Effector memory CD4-positive, alpha-beta T cell (primary cell): Measurements from ENCODE around the gene PPP2R2C.

Experiments
- DNase-seq, 3 donors: peaks; one replicate each; pipeline ENCODE4 v3.0.0-alpha.2; 2020
- H3K27ac ChIP-seq: 2 replicates; pipeline ENCODE4 v1.7.0; 2013; ENCODE audit warnings: mild to moderate bottlenecking, low read length, moderate library complexity; ENCODE audit not compliant: insufficient read depth, poor library complexity, severe bottlenecking
- H3K27me3 ChIP-seq: replicated peaks from 2 replicates; pipeline ENCODE4 v1.7.0; 2013; ENCODE audit warnings: mild to moderate bottlenecking, low read length; ENCODE audit not compliant: insufficient read depth, control insufficient read depth, poor library complexity, severe bottlenecking
- H3K36me3 ChIP-seq: 2 replicates; pipeline ENCODE4 v1.7.0; 2013; ENCODE audit warnings: mild to moderate bottlenecking, low read length, moderate library complexity; ENCODE audit not compliant: control insufficient read depth, insufficient read depth
- H3K4me1 ChIP-seq: 2 replicates; pipeline ENCODE4 v1.7.0; 2013; ENCODE audit warnings: low read length, mild to moderate bottlenecking; ENCODE audit not compliant: control insufficient read depth, insufficient read depth, poor library complexity, severe bottlenecking
- H3K4me3 ChIP-seq: 2 replicates; pipeline ENCODE4 v1.7.0; 2013; ENCODE audit warnings: low read length, low read depth, mild to moderate bottlenecking; ENCODE audit not compliant: insufficient read depth, poor library complexity, severe bottlenecking
- H3K9me3 ChIP-seq: 2 replicates; pipeline ENCODE4 v1.7.0; 2013; ENCODE audit warnings: mild to moderate bottlenecking, low read length, moderate library complexity; ENCODE audit not compliant: control insufficient read depth

PPP2R2C gene

GRCh38 chr4:6333301-6334202 lies 138.9 kb downstream of the PPP2R2C start:
- no peak for DNase-seq
- Histone ChIP-seq H3K36me3 (no peaks in the 10 kb centered on the region), H3K27me3 (peaks cover 8% of the 10 kb centered on the region), H3K27ac (no peak overlapping the region), H3K9me3 (no peaks in the 10 kb centered on the region), H3K4me1 (peaks cover 15% of the 10 kb centered on the region), H3K4me3 (no peak overlapping the region)

DNA sequence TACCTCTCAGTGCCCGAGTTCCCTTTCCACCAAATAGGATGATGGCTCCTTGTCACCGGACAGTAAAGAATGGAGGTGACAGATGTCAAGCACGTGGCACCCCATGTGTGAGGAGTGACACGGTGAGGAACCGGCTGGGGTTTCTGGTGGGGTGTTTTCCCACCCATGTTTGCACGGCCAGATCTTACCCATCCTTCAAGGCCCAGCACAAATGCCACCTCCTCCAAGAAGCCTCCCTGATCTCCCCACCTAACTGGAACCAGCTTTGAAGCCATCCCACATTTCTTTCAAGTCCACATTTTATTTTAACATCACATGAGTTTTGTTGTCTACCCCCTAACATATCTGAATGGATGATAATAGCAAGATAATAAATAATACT lies 139.8 kb downstream of the PPP2R2C start:
- H3K9me3 ChIP-seq = no peaks in the 10 kb centered on the region
- no peak for DNase-seq
- H3K4me3 ChIP-seq = no peak overlapping the region
- no peak overlapping the region for H3K27ac ChIP-seq
- H3K36me3 ChIP-seq = no peaks in the 10 kb centered on the region
- peaks cover 7% of the 10 kb centered on the region for H3K4me1 ChIP-seq
- peaks cover 8% of the 10 kb centered on the region for H3K27me3 ChIP-seq

DNA sequence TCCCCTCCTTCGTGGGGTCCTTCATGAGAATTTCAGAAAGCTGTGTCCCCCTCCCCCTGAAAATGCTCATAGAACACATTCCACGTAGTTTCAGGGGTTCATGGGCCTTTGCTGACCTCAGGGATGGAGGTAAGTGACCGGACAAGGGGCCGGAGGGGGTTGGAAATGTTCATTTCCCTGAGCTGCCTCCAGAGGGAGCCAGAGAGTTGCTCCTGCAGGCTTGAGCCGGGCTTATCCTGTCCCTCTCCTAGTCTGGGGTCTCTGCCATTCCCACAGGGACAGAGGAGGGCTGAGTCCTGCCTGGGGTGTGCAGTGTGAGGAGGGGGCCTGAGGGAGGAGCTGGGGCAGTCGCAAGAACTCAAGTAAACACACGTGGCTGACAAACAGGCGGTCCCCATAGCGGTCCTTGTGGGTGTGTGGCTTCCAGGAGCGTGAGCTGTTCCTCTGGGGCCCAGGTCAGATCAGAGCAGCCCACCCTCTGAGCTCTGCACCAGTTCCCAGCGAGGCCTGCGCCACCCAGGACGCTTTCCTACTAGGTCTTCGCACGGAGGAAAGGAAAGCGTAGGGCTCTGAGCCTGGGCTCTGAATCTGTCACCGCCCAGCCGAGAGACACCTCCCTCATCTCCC lies 140.3 kb downstream of the PPP2R2C start:
- peaks cover 2% of the 10 kb centered on the region for H3K4me1 ChIP-seq
- H3K36me3 ChIP-seq = no peaks in the 10 kb centered on the region
- no peak overlapping the region for H3K27ac ChIP-seq
- no peak overlapping the region for H3K4me3 ChIP-seq
- DNase-seq = peak in 1 of 3 donors; percentile 9
- H3K9me3 ChIP-seq = no peaks in the 10 kb centered on the region
- peaks cover 8% of the 10 kb centered on the region for H3K27me3 ChIP-seq

DNA sequence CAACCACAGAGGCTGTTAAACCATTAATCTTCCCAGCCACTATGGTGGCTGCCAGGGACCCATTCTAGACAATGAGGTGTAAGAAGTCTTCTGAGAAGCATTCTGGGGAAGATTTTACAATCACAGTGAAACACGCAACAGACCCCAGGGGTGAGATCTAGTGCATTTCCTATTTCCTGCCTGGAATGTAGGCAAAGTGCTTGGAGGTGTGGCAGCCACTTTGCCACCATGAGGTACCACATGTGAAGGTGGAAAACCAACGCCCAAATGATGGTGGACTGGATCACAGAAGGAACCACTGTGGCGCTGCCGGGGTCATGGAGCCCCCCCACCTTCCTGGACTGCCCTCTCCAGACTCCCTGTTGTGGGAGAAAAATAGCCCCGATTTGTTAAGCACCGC lies 140.9 kb downstream of the PPP2R2C start:
- peaks cover 8% of the 10 kb centered on the region for H3K27me3 ChIP-seq

GRCh38 chr4:6331018-6331417 lies 141.4 kb downstream of the PPP2R2C start:
- H3K27ac ChIP-seq = no peak overlapping the region
- no peaks in the 10 kb centered on the region for H3K9me3 ChIP-seq
- H3K4me1 ChIP-seq = no peaks in the 10 kb centered on the region
- peaks cover 8% of the 10 kb centered on the region for H3K27me3 ChIP-seq
- no peak for DNase-seq
- no peaks in the 10 kb centered on the region for H3K36me3 ChIP-seq
- no peak overlapping the region for H3K4me3 ChIP-seq

More for the DNA sequence above, 140.9 kb downstream of the PPP2R2C start:
- no peak for DNase-seq
- no peaks in the 10 kb centered on the region for H3K4me1 ChIP-seq
- H3K9me3 ChIP-seq = no peaks in the 10 kb centered on the region
- H3K36me3 ChIP-seq = no peaks in the 10 kb centered on the region
- H3K27ac ChIP-seq = no peak overlapping the region
- no peak overlapping the region for H3K4me3 ChIP-seq

DNA sequence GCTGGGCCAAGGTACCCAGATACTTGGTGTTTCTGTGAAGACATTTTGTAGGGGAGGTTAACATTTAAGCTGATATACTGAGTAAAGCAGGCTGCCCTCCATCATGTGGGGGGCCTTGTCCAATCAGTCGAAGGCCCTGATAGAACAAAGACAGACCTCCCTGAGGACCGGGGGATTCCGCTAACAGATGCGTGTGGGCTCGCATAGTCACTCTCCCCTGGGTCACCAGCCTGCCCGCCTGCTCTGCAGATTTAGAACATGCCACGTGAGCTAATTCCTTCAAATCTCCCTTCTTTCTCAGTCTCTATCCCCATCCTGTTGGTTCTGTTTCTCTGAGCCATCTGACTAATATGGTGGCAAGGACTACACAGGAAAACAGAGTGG lies 142.0 kb downstream of the PPP2R2C start:
- no peak for DNase-seq

DNA sequence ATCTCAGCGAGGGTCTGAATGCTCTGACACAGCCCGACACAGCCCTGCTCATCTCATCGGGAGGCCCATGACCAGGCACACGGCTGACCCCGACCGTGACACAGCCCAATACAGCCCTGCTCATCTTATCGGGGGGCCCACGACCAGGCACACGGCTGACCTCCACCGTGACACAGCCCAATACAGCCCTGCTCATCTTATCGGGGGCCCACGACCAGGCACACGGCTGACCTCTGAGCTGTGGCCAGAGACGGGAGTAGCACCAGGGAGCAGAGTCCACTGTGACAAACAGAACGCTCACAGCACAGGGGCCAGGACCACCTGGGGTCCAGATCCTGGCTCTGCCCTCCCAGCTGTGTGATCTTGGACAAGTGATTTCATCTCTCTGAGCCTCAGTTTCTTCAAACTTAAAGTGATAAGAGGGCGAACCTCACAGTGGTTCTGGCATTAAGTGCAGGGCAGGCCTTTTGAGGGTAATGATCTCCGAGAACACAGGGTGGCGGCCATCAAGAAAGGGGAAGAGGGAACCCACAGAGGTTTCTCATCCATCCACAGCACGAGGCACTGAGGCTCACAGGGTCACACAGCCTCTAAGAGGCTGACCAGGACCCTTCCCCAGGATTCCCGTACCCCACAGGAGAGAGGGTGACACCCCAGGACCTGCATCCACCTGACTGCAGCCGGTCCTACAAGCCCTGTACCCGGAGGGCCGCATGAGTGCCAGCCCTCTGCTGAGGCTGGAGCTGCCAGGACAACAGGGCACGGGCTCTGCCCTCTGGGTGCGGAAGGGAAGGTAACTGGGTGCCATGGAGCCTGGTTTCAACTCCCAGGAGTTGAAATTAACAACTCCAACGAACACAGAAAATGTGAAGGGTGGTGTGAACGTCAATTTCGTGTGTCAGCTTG lies 142.7 kb downstream of the PPP2R2C start:
- peaks cover 3% of the 10 kb centered on the region for H3K4me1 ChIP-seq
- H3K27ac ChIP-seq = no peak overlapping the region
- no peak for DNase-seq
- no peaks in the 10 kb centered on the region for H3K9me3 ChIP-seq
- H3K36me3 ChIP-seq = no peaks in the 10 kb centered on the region
- no peak overlapping the region for H3K4me3 ChIP-seq
- H3K27me3 ChIP-seq = no peaks in the 10 kb centered on the region

More for the DNA sequence above, 142.0 kb downstream of the PPP2R2C start:
- H3K9me3 ChIP-seq = no peaks in the 10 kb centered on the region
- no peaks in the 10 kb centered on the region for H3K36me3 ChIP-seq
- peaks cover 6% of the 10 kb centered on the region for H3K27me3 ChIP-seq
- no peak overlapping the region for H3K27ac ChIP-seq
- peaks cover under 1% of the 10 kb centered on the region for H3K4me1 ChIP-seq
- H3K4me3 ChIP-seq = no peak overlapping the region

DNA sequence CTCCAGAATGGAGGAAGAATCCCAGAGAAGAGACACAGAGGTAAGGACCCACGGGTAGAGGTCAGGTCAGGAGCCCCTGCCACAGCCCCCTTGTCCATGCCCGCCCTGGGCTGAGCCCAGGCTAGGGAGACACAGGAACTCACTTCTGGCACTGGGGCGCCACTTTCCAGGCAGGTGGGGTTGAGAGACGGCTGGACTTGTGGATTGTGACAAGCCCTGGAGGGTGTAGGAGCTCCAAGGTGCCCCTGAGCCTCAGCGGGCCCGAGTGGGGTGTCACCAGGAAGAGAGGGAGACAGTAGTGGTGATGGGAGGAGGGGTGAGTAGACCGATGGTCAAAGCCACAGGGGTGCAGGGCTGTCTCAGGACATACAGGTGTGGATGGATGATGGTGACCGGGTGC lies 143.9 kb downstream of the PPP2R2C start:
- Histone ChIP-seq H3K9me3 (no peaks in the 10 kb centered on the region), H3K27me3 (no peaks in the 10 kb centered on the region), H3K4me1 (peaks cover 3% of the 10 kb centered on the region), H3K36me3 (no peaks in the 10 kb centered on the region), H3K27ac (no peak overlapping the region), H3K4me3 (no peak overlapping the region)
- no peak for DNase-seq

- Histone ChIP-seq H3K4me3 (no peak overlapping the region), H3K27me3 (no peaks in the 10 kb centered on the region), H3K4me1 (peaks cover 3% of the 10 kb centered on the region), H3K27ac (no peak overlapping the region), H3K36me3 (no peaks in the 10 kb centered on the region), H3K9me3 (no peaks in the 10 kb centered on the region)
- peak; percentile 50 to 69 (median 63) for DNase-seq
Measured at GRCh38 chr4:6327220-6327917, 145.0 kb downstream of the PPP2R2C start.
